HepG2 (cell line): ENCODE results near the gene TEX35. TPM values are rescaled to one million over a fixed set of nuclear protein-coding genes. Genes with fewer than 3 reads are reported as not detected.

Source experiments
- HIVEP1 ChIP-seq: sonication (generic); formaldehyde crosslinking; IDR thresholded peaks from 2 replicates; pipeline ENCODE4 v1.4.0; 2020; ENCODE audit warnings: mild to moderate bottlenecking, missing genetic modification reagents
- MIER3 ChIP-seq: IDR thresholded peaks from 2 replicates; pipeline ENCODE4 v1.6.1; 2016; ENCODE audit warnings: missing compliant biosample characterization, borderline replicate concordance
- ONECUT2 ChIP-seq: sonication (generic); formaldehyde crosslinking; IDR thresholded peaks from 2 replicates; pipeline ENCODE4 v1.4.0; 2020; ENCODE audit warnings: missing genetic modification reagents
- RAD21 ChIP-seq: fragments of 450-650 bp; formaldehyde crosslinking; IDR thresholded peaks from 2 replicates; pipeline ENCODE4 v1.5.0; 2020; ENCODE audit warnings: mild to moderate bottlenecking
- SNAPC2 ChIP-seq: sonication (generic); formaldehyde crosslinking; IDR thresholded peaks from 2 replicates; pipeline ENCODE4 v1.8.1; 2022; ENCODE audit warnings: mild to moderate bottlenecking, missing genetic modification reagents
- SOX13 ChIP-seq, 3 experiments: fragments of 450-650 bp in 1 of 3; sonication (generic) in 1 of 3; formaldehyde crosslinking in 1 of 3; IDR thresholded peaks in 2 of 3; conservative IDR thresholded peaks in 1 of 3; 2 replicates each; pipeline versions ENCODE4 v1.5.0 to v1.6.1; 2016 to 2020; ENCODE audit warnings: antibody characterized with exemption in 1 of 3, mild to moderate bottlenecking in 1 of 3, missing compliant biosample characterization in 1 of 3, missing genetic modification reagents in 1 of 3, moderate library complexity in 1 of 3
- TOPORS ChIP-seq: sonication (generic); formaldehyde crosslinking; IDR thresholded peaks from 2 replicates; pipeline ENCODE4 v1.8.0; 2023; ENCODE audit warnings: mild to moderate bottlenecking, missing genetic modification reagents
- ZNF552 ChIP-seq: sonication (generic); formaldehyde crosslinking; IDR thresholded peaks from 2 replicates; pipeline ENCODE4 v1.9.0; 2022; ENCODE audit warnings: missing genetic modification reagents, mild to moderate bottlenecking, borderline replicate concordance
- ZNF562 ChIP-seq: sonication (generic); formaldehyde crosslinking; IDR thresholded peaks from 2 replicates; pipeline ENCODE4 v1.8.0; 2022; ENCODE audit warnings: missing genetic modification reagents, borderline replicate concordance
- ZNF589 ChIP-seq: sonication (generic); formaldehyde crosslinking; conservative IDR thresholded peaks from 2 replicates; pipeline ENCODE4 v1.8.0; 2022; ENCODE audit warnings: mild to moderate bottlenecking, moderate library complexity, missing genetic modification reagents
- ZNF615 ChIP-seq: sonication (generic); formaldehyde crosslinking; IDR thresholded peaks from 2 replicates; pipeline ENCODE4 v1.5.0; 2020; ENCODE audit warnings: mild to moderate bottlenecking, missing genetic modification reagents, borderline replicate concordance
- ZNF703 ChIP-seq: sonication (generic); formaldehyde crosslinking; IDR thresholded peaks from 2 replicates; pipeline ENCODE4 v1.5.1; 2020; ENCODE audit warnings: missing genetic modification reagents, mild to moderate bottlenecking, moderate library complexity, borderline replicate concordance
- ZNF781 ChIP-seq: sonication (generic); formaldehyde crosslinking; IDR thresholded peaks from 2 replicates; pipeline ENCODE4 v1.5.1; 2020; ENCODE audit warnings: borderline replicate concordance, mild to moderate bottlenecking, missing genetic modification reagents; ENCODE audit errors: not compliant biosample characterization
- ZSCAN31 ChIP-seq: sonication (generic); formaldehyde crosslinking; IDR thresholded peaks from 2 replicates; pipeline ENCODE4 v1.5.0; 2020; ENCODE audit warnings: low read depth, mild to moderate bottlenecking, missing genetic modification reagents
- polyA plus RNA-seq, 8 experiments: library from polyadenylated mRNA; depleted of rRNA in 3 of 8; stranded (reverse) in 7 of 8; unstranded in 1 of 8; fragments of >200 nt; fragmentation: Illumina TruSeq in 4 of 8; extraction: Trizol in 4 of 8; gene quantifications; 2 replicates each; pipeline versions ENCODE4 v1.2.1 to v1.2.3, GENCODE V29; 2011 to 2016; ENCODE audit warnings: low read depth in 4 of 8, missing spikeins in 1 of 8, mixed read lengths in 1 of 8; ENCODE audit not compliant: insufficient read depth in 1 of 8
- total RNA-seq, 5 experiments: library from RNA; depleted of rRNA; stranded (reverse); fragments of >200 nt; fragmentation: Illumina TruSeq; extraction: Trizol; gene quantifications; 2 replicates each; pipeline ENCODE4 v1.2.3, GENCODE V29; 2016; ENCODE audit warnings: low read depth in 1 of 5
- TF ChIP-seq, protein P1 (sequence below): sonication (generic); formaldehyde crosslinking; IDR thresholded peaks from 2 replicates; pipeline ENCODE4 v1.8.0; 2022; ENCODE audit warnings: missing genetic modification reagents, mild to moderate bottlenecking, inconsistent platforms, borderline replicate concordance
- TF ChIP-seq, protein P2 (sequence below): sonication (generic); formaldehyde crosslinking; IDR thresholded peaks from 2 replicates; pipeline ENCODE4 v1.5.1; 2020; ENCODE audit warnings: mild to moderate bottlenecking, missing genetic modification reagents, borderline replicate concordance
- TF ChIP-seq, protein P3 (sequence below): sonication (generic); formaldehyde crosslinking; conservative IDR thresholded peaks from 2 replicates; pipeline ENCODE4 v1.4.0; 2020; ENCODE audit warnings: missing genetic modification reagents
- TF ChIP-seq, protein P4 (sequence below): sonication (generic); formaldehyde crosslinking; IDR thresholded peaks from 2 replicates; pipeline ENCODE4 v1.8.1; 2023; ENCODE audit warnings: missing genetic modification reagents, mild to moderate bottlenecking, borderline replicate concordance
- TF ChIP-seq, protein P5 (sequence below): sonication (generic); formaldehyde crosslinking; conservative IDR thresholded peaks from 2 replicates; pipeline ENCODE4 v1.4.0; 2020; ENCODE audit warnings: mild to moderate bottlenecking, missing genetic modification reagents, moderate library complexity

Gene TEX35
- total and polyA plus RNA-seq, 2 of the 13 experiments (the other 11 are each of a cell fraction or from before 2014, with no cell fraction given): not detected

DNA sequence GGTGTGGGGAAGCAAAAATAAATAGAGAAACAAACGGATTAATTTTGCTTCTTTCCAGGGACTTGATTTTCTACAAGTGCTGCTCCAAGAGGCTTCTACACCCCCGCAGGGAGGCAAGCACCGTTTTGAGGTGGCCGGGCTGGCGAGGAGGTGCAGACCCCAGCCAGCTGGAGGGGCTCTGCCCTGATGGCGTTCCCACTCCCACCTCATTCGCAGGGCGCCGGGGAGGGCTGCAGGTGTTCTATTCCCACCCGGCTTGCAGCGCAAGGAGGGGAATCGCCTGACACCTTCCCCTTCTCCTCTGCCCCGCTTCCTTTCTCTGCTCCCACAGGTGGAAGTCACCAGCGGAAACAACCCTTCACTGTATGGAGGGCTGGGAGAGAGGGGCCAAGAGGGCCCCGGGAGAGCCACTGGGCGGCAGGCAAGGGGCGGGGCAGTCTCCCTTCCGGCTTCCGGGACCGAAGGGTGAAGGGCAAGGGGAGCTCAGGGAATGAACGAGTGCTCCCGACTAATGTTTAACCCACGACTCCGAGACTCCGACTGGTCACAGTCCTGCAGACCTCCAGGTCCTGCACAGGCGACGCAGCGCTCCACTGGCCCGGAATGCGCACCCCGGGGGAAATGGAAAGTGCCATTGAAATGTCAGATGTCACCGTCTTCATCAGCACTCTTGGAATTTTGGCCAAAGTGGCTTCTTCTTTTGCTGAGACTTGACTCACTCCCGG lies 29.1 kb downstream of the TEX35 start (continued):
- peak; percentile 35; the same call in 1 of the 2 replicates for TF ChIP-seq ZNF589
- TF ChIP-seq, protein P1, sequence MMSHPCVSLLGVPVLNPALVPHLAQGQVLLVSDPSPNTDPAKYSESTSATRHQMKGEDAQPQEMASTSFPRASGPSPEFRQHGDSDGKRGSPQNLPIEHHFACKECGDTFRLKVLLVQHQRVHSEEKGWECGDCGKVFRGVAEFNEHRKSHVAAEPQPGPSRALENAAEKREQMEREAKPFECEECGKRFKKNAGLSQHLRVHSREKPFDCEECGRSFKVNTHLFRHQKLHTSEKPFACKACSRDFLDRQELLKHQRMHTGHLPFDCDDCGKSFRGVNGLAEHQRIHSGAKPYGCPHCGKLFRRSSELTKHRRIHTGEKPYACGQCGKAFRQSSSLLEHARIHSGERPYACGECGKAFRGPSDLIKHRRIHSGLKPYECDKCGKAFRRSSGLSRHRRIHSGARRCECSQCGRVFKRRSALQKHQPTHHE (CRISPR knock-in tag): peak; percentile 85; the same call in 1 of the 2 replicates
- no peak for TF ChIP-seq RAD21 (CRISPR knock-in tag)
- no peak for TF ChIP-seq TOPORS (CRISPR knock-in tag)
- no peak; the same call in 1 of the 2 replicates for TF ChIP-seq SOX13 (IDR thresholded peaks at IDR 0.05)
- peak in 1 of 2 experiments; percentile 58; a peak in 2 of 4 replicates for TF ChIP-seq SOX13 (CRISPR knock-in tag; conservative IDR thresholded peaks at IDR 0.05 in 1 of 2, IDR thresholded peaks at IDR 0.05 in 1 of 2)
- TF ChIP-seq ZNF615 (CRISPR knock-in tag): peak; percentile 67; the same call in 1 of the 2 replicates
- TF ChIP-seq ZNF562 (CRISPR knock-in tag): no peak
- no peak for TF ChIP-seq MIER3 (CRISPR knock-in tag)
- TF ChIP-seq HIVEP1 (CRISPR knock-in tag): peak; percentile 63; the same call in 1 of the 2 replicates
- TF ChIP-seq, protein P2, sequence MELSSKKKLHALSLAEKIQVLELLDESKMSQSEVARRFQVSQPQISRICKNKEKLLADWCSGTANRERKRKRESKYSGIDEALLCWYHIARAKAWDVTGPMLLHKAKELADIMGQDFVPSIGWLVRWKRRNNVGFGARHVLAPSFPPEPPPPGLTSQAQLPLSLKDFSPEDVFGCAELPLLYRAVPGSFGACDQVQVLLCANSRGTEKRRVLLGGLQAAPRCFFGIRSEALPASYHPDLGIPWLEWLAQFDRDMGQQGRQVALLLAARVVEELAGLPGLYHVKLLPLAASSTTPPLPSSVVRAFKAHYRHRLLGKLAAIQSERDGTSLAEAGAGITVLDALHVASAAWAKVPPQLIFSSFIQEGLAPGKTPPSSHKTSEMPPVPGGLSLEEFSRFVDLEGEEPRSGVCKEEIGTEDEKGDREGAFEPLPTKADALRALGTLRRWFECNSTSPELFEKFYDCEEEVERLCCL (CRISPR knock-in tag): no peak
- TF ChIP-seq, protein P3, sequence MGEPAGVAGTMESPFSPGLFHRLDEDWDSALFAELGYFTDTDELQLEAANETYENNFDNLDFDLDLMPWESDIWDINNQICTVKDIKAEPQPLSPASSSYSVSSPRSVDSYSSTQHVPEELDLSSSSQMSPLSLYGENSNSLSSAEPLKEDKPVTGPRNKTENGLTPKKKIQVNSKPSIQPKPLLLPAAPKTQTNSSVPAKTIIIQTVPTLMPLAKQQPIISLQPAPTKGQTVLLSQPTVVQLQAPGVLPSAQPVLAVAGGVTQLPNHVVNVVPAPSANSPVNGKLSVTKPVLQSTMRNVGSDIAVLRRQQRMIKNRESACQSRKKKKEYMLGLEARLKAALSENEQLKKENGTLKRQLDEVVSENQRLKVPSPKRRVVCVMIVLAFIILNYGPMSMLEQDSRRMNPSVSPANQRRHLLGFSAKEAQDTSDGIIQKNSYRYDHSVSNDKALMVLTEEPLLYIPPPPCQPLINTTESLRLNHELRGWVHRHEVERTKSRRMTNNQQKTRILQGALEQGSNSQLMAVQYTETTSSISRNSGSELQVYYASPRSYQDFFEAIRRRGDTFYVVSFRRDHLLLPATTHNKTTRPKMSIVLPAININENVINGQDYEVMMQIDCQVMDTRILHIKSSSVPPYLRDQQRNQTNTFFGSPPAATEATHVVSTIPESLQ (CRISPR knock-in tag): no peak
- TF ChIP-seq, protein P4, sequence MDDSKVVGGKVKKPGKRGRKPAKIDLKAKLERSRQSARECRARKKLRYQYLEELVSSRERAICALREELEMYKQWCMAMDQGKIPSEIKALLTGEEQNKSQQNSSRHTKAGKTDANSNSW (CRISPR knock-in tag): no peak
- TF ChIP-seq ONECUT2 (CRISPR knock-in tag): no peak
- TF ChIP-seq SNAPC2 (CRISPR knock-in tag): no peak
- 0 out of 2 replicates have a peak, but pooled peaks have one; percentile 81 for TF ChIP-seq ZNF703 (CRISPR knock-in tag)
- TF ChIP-seq ZSCAN31 (CRISPR knock-in tag): peak; percentile 85
- TF ChIP-seq, protein P5, sequence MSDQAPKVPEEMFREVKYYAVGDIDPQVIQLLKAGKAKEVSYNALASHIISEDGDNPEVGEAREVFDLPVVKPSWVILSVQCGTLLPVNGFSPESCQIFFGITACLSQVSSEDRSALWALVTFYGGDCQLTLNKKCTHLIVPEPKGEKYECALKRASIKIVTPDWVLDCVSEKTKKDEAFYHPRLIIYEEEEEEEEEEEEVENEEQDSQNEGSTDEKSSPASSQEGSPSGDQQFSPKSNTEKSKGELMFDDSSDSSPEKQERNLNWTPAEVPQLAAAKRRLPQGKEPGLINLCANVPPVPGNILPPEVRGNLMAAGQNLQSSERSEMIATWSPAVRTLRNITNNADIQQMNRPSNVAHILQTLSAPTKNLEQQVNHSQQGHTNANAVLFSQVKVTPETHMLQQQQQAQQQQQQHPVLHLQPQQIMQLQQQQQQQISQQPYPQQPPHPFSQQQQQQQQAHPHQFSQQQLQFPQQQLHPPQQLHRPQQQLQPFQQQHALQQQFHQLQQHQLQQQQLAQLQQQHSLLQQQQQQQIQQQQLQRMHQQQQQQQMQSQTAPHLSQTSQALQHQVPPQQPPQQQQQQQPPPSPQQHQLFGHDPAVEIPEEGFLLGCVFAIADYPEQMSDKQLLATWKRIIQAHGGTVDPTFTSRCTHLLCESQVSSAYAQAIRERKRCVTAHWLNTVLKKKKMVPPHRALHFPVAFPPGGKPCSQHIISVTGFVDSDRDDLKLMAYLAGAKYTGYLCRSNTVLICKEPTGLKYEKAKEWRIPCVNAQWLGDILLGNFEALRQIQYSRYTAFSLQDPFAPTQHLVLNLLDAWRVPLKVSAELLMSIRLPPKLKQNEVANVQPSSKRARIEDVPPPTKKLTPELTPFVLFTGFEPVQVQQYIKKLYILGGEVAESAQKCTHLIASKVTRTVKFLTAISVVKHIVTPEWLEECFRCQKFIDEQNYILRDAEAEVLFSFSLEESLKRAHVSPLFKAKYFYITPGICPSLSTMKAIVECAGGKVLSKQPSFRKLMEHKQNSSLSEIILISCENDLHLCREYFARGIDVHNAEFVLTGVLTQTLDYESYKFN (CRISPR knock-in tag): peak; percentile 92
- no peak for TF ChIP-seq ZNF781 (CRISPR knock-in tag)
- 0 out of 2 replicates have a peak, but pooled peaks have one; percentile 14 for TF ChIP-seq ZNF552 (CRISPR knock-in tag)
